Measurements from ENCODE around the gene TMEM187.

GRCh38 chrX:153950127-153950526 lies 22.4 kb upstream of the TMEM187 start:
- TF ChIP-seq CTCF (conservative IDR thresholded peaks at IDR 0.05; ENCODE audit: low read depth, low read length) (no peak), EZH2 (IDR thresholded peaks at IDR 0.05; ENCODE audit: borderline replicate concordance, low read depth, low read length, poor library complexity, severe bottlenecking) (no peak)
